Body of pancreas (tissue), 4 donors: ENCODE data around the gene HSF5.

ENCODE experiments used
- CTCF ChIP-seq, 7 experiments: fragments of 450-650 bp in 4 of 7; fragments of 200-600 bp in 3 of 7; sonication (generic) in 3 of 7; IDR thresholded peaks; one replicate each; pipeline ENCODE4 v1.5.1; 2016 to 2019; ENCODE audit warnings: antibody characterized with exemption in 7 of 7
- POLR2A ChIP-seq, 3 donors: fragments of 450-650 bp; IDR thresholded peaks; one replicate each; pipeline ENCODE4 v1.6.1; 2016; ENCODE audit warnings: antibody characterized with exemption in 3 of 3, mild to moderate bottlenecking in 2 of 3

GRCh38 chr17:58412064-58412703 is 76.0 kb downstream of the HSF5 start:
- TF ChIP-seq CTCF (IDR thresholded peaks at IDR 0.05): no peak
- no peak for TF ChIP-seq POLR2A (IDR thresholded peaks at IDR 0.05)
